Choroid plexus epithelial cell (primary cell): Measurements from ENCODE around the gene KRTAP10-3.

Experiments used
- DNase-seq: peaks from one replicate; pipeline ENCODE4 v3.0.0-alpha.2; 2010; ENCODE audit warnings: low read depth
- H3K4me3 ChIP-seq: 2 replicates; pipeline ENCODE4 v1.5.1; 2011; ENCODE audit warnings: low read depth, mild to moderate bottlenecking, control low read depth, low read length, moderate library complexity
- TF ChIP-seq, protein P1 (sequence below): conservative IDR thresholded peaks from 2 replicates; pipeline ENCODE4 v1.5.1; 2011; ENCODE audit warnings: low read depth, mild to moderate bottlenecking, control low read depth, inconsistent platforms, low read length, moderate library complexity

Gene KRTAP10-3

DNA sequence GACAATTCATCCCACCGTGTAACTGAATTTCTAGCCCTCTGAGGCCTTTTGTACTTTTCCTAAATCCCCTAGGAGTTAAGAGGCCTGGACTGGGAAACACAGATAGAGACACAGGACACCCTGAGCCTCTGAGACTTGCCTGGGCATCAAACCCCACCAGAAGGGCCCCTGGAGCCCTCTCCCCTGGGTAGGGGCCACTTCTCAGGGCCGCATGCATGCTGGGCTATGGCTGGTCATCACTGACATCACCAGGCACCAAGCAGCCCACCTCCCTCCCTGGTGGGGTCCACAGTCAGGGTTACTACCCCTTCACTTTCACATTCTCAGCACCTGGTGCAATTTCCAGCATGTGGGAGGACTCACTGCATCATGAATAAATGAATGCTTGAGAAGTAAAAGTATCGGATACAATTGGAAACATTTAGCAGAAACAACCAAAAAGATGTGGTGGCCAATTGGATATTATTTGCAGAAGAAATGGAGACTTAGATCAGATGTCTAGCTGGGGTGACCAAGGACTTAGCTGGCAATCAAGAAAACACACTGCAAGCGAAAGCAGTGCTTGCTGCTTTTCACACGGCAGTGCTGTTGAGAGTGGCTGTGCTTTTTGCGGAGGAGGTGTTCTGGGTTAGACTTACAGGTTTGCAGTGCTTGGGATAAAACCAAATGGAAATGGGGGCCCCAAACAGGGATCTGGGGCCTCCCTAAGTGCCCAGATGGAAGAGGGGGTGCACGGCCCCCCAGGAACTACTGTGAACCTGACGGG, 40.9 kb upstream of the KRTAP10-3 start:
- H3K4me3 ChIP-seq = no peak overlapping the region
- DNase-seq = no peak
- TF ChIP-seq, protein P1, sequence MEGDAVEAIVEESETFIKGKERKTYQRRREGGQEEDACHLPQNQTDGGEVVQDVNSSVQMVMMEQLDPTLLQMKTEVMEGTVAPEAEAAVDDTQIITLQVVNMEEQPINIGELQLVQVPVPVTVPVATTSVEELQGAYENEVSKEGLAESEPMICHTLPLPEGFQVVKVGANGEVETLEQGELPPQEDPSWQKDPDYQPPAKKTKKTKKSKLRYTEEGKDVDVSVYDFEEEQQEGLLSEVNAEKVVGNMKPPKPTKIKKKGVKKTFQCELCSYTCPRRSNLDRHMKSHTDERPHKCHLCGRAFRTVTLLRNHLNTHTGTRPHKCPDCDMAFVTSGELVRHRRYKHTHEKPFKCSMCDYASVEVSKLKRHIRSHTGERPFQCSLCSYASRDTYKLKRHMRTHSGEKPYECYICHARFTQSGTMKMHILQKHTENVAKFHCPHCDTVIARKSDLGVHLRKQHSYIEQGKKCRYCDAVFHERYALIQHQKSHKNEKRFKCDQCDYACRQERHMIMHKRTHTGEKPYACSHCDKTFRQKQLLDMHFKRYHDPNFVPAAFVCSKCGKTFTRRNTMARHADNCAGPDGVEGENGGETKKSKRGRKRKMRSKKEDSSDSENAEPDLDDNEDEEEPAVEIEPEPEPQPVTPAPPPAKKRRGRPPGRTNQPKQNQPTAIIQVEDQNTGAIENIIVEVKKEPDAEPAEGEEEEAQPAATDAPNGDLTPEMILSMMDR = no peak

- H3K4me3 ChIP-seq = no peak overlapping the region
- DNase-seq = no peak
- TF ChIP-seq, protein P1 = no peak
These were observed 39.5 kb upstream of the KRTAP10-3 start for GRCh38 chr21:44598061-44598460.

GRCh38 chr21:44596068-44596725, 37.6 kb upstream of the KRTAP10-3 start:
- no peak overlapping the region for H3K4me3 ChIP-seq
- TF ChIP-seq, protein P1 = no peak
- DNase-seq = no peak

GRCh38 chr21:44595524-44595923, 36.9 kb upstream of the KRTAP10-3 start:
- TF ChIP-seq, protein P1 = no peak
- no peak overlapping the region for H3K4me3 ChIP-seq
- no peak for DNase-seq

GRCh38 chr21:44594406-44594916, 35.9 kb upstream of the KRTAP10-3 start:
- DNase-seq = no peak
- TF ChIP-seq, protein P1 = no peak
- no peak overlapping the region for H3K4me3 ChIP-seq

DNA sequence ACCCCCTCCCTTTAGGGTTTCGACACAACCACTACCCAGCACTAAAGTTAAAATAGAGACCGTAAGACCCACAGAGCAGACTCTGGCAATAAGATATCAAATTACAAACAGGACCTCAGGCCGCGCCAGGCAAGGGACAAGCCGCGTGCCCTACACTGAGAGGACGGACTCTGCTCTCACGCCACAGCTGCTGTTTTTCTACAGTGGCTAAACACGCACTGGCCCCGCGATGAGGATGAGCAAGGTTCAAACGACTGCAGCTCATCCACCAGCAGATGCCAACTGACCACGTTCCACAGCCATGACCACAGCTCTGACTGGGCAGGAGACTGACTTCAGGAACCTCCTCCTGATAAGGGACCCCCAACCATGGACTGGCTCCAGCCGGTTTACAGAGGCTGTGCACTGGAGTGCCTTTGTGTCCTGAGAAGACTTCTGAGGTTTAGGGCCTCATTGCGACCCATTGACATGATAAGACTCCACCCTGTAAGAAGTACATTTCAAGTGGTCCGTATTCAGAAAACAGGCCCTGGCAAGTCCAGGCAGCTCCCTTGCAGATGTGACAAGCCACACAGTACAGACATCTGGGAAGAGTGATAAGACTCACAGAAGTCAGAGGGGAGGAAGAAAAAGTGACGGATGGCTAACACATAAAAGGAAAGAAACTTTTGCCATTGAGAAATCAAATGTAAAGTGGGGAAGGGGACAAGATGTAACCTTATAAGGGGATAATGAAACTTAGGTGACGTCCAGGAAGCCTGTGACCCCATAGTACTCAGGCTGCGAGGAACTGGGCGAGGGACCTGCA, 35.2 kb upstream of the KRTAP10-3 start:
- TF ChIP-seq, protein P1 = no peak
- H3K4me3 ChIP-seq = no peak overlapping the region
- no peak for DNase-seq
